CD4-positive, alpha-beta memory T cell (primary cell): Measurements from ENCODE around the gene PRUNE2. TPM values are rescaled to one million over a fixed set of nuclear protein-coding genes. Genes with fewer than 3 reads are reported as not detected.

Experiments
- CTCF ChIA-PET: fragments of 350-600 bp; sonication (Branson Sonifier 250); formaldehyde crosslinking; loops from one replicate; lab custom pipeline; 2021; ENCODE audit warnings: inconsistent platforms; ENCODE audit not compliant: partially characterized antibody; lab: Charles Lee
- POLR2A ChIA-PET: fragments of 350-600 bp; sonication (Branson Sonifier 250); formaldehyde crosslinking; loops from one replicate; lab custom pipeline; 2021; ENCODE audit not compliant: partially characterized antibody; lab: Charles Lee
- DNase-seq, 5 donors: peaks; one replicate each; pipeline versions ENCODE4 v3.0.0 to v3.0.0-alpha.2; 2020 to 2022; ENCODE audit warnings: mixed read lengths in 1 of 5
- H3K27ac ChIP-seq: one replicate; pipeline ENCODE4 v1.7.0; 2013; ENCODE audit warnings: low read depth, low read length
- H3K27me3 ChIP-seq: 2 replicates; pipeline ENCODE4 v1.7.0; 2013; ENCODE audit warnings: mild to moderate bottlenecking, low read length, moderate library complexity; ENCODE audit not compliant: insufficient read depth
- H3K36me3 ChIP-seq: 2 replicates; pipeline ENCODE4 v1.7.0; 2013; ENCODE audit warnings: mild to moderate bottlenecking, low read length, moderate library complexity; ENCODE audit not compliant: insufficient read depth
- H3K4me1 ChIP-seq: 2 replicates; pipeline ENCODE4 v1.7.0; 2013; ENCODE audit warnings: mild to moderate bottlenecking, low read length, moderate library complexity; ENCODE audit not compliant: insufficient read depth
- H3K4me3 ChIP-seq, 2 donors: one replicate each; pipeline ENCODE4 v1.7.0; 2013; ENCODE audit warnings: low read length in 2 of 2, mild to moderate bottlenecking in 1 of 2
- H3K9me3 ChIP-seq, 2 donors: one replicate each; pipeline ENCODE4 v1.7.0; 2013; ENCODE audit warnings: low read length in 2 of 2, control low read depth in 1 of 2; ENCODE audit not compliant: control insufficient read depth in 1 of 2
- H3K27ac Mint-ChIP-seq, 7 donors: one replicate each; pipeline ENCODE4 v1.8.0; 2020 to 2021; ENCODE audit warnings: mixed read lengths in 7 of 7, mild to moderate bottlenecking in 6 of 7, inconsistent platforms in 3 of 7, moderate library complexity in 3 of 7
- H3K27me3 Mint-ChIP-seq, 2 donors: one replicate each; pipeline ENCODE4 v1.8.0; 2020 to 2021; ENCODE audit warnings: mixed read lengths in 2 of 2
- H3K36me3 Mint-ChIP-seq, 2 donors: one replicate each; pipeline ENCODE4 v1.8.0; 2020 to 2021; ENCODE audit warnings: mixed read lengths in 2 of 2, inconsistent platforms in 1 of 2, mild to moderate bottlenecking in 1 of 2
- H3K4me1 Mint-ChIP-seq, 4 donors: one replicate each; pipeline ENCODE4 v1.8.0; 2020 to 2021; ENCODE audit warnings: mixed read lengths in 4 of 4, mild to moderate bottlenecking in 1 of 4
- H3K4me3 Mint-ChIP-seq, 8 donors: one replicate each; pipeline ENCODE4 v1.8.0; 2020 to 2021; ENCODE audit warnings: mixed read lengths in 8 of 8, mild to moderate bottlenecking in 7 of 8, moderate library complexity in 6 of 8, inconsistent platforms in 3 of 8
- H3K9me3 Mint-ChIP-seq, 8 donors: one replicate each; pipeline ENCODE4 v1.8.0; 2020 to 2021; ENCODE audit warnings: mixed read lengths in 8 of 8, mild to moderate bottlenecking in 5 of 8, inconsistent platforms in 3 of 8, moderate library complexity in 1 of 8
- intact Hi-C: fragments of 100-400 bp; cut with micrococcal nuclease; formaldehyde crosslinking; loops from one replicate; pipeline ENCODE4 v1.15.1; 2023
- polyA plus RNA-seq, 2 donors: library from polyadenylated mRNA; unstranded; fragments of 300-500 nt; fragmentation: Illumina TruSeq; gene quantifications; one replicate each; pipeline ENCODE4 v1.2.3, GENCODE V29; 2021
- total RNA-seq, 2 experiments: library from RNA; stranded (reverse); gene quantifications; one replicate each; pipeline ENCODE4 v1.2.3, GENCODE V29; 2021

The PRUNE2 gene
- total and polyA plus RNA-seq, 4 experiments from 2014 or later, result 0.22 to 0.42 TPM; not detected in 2

- ChIA-PET CTCF (no interaction called here), POLR2A (no interaction called here)
- no peaks in the 10 kb centered on the region for H3K4me1 ChIP-seq
- H3K9me3 Mint-ChIP-seq, result peaks cover 0 to 2% (median 0%) of the 10 kb centered on the region in 8 donors
- DNase-seq, result no peak
- intact Hi-C loops, result no loop called here
- H3K4me3 ChIP-seq, result no peak overlapping the region
- H3K4me1 Mint-ChIP-seq, result no peaks in the 10 kb centered on the region
- no peaks in the 10 kb centered on the region for H3K9me3 ChIP-seq
- H3K36me3 Mint-ChIP-seq, result no peaks in the 10 kb centered on the region
- peaks cover 7 to 9% of the 10 kb centered on the region in 2 donors for H3K27me3 Mint-ChIP-seq
- H3K36me3 ChIP-seq, result no peaks in the 10 kb centered on the region
- no peak overlapping the region for H3K27ac Mint-ChIP-seq
- H3K27me3 ChIP-seq, result no peaks in the 10 kb centered on the region
- no peak overlapping the region for H3K27ac ChIP-seq
- H3K4me3 Mint-ChIP-seq, result no peak overlapping the region
These were observed 85.5 kb downstream of the PRUNE2 start for GRCh38 chr9:76820431-76820830.

GRCh38 chr9:76818271-76818670 is 87.6 kb downstream of the PRUNE2 start:
- Mint-ChIP-seq H3K4me1 (no peaks in the 10 kb centered on the region), H3K9me3 (no peaks in the 10 kb centered on the region), H3K27ac (no peak overlapping the region), H3K27me3 (peaks cover 11 to 14% of the 10 kb centered on the region in 2 donors), H3K36me3 (no peaks in the 10 kb centered on the region), H3K4me3 (no peak overlapping the region)
- Histone ChIP-seq H3K36me3 (no peaks in the 10 kb centered on the region), H3K27me3 (no peaks in the 10 kb centered on the region), H3K27ac (no peak overlapping the region), H3K9me3 (no peaks in the 10 kb centered on the region), H3K4me3 (no peak overlapping the region), H3K4me1 (no peaks in the 10 kb centered on the region)
- ChIA-PET POLR2A (no interaction called here), CTCF (no interaction called here)
- intact Hi-C loops, result no loop called here
- no peak for DNase-seq

- H3K36me3 Mint-ChIP-seq, result no peaks in the 10 kb centered on the region
- no peaks in the 10 kb centered on the region for H3K9me3 ChIP-seq
- no peaks in the 10 kb centered on the region for H3K27me3 ChIP-seq
- no peaks in the 10 kb centered on the region for H3K4me1 Mint-ChIP-seq
- no peak overlapping the region for H3K27ac ChIP-seq
- no peaks in the 10 kb centered on the region for H3K36me3 ChIP-seq
- no peaks in the 10 kb centered on the region for H3K9me3 Mint-ChIP-seq
- H3K4me3 ChIP-seq, result no peak overlapping the region
- peaks cover 11 to 14% of the 10 kb centered on the region in 2 donors for H3K27me3 Mint-ChIP-seq
- intact Hi-C loops, result no loop called here
- ChIA-PET CTCF (no interaction called here), POLR2A (no interaction called here)
- H3K4me3 Mint-ChIP-seq, result no peak overlapping the region
- no peak overlapping the region for H3K27ac Mint-ChIP-seq
- no peak for DNase-seq
- no peaks in the 10 kb centered on the region for H3K4me1 ChIP-seq
These were observed 88.4 kb downstream of the PRUNE2 start for GRCh38 chr9:76817489-76817888.

- H3K36me3 ChIP-seq, result no peaks in the 10 kb centered on the region
- H3K4me3 ChIP-seq, result no peak overlapping the region
- H3K27ac Mint-ChIP-seq, result no peak overlapping the region
- no peaks in the 10 kb centered on the region for H3K27me3 ChIP-seq
- H3K9me3 ChIP-seq, result no peaks in the 10 kb centered on the region
- DNase-seq, result no peak
- intact Hi-C loops, result no loop called here
- peaks cover 16 to 18% of the 10 kb centered on the region in 2 donors for H3K27me3 Mint-ChIP-seq
- no peaks in the 10 kb centered on the region for H3K4me1 Mint-ChIP-seq
- no peak overlapping the region for H3K27ac ChIP-seq
- H3K4me3 Mint-ChIP-seq, result no peak overlapping the region
- no peaks in the 10 kb centered on the region for H3K36me3 Mint-ChIP-seq
- H3K4me1 ChIP-seq, result no peaks in the 10 kb centered on the region
- CTCF ChIA-PET, result no interaction called here
- POLR2A ChIA-PET, result no interaction called here
- H3K9me3 Mint-ChIP-seq, result peaks cover 0 to 2% (median 0%) of the 10 kb centered on the region in 8 donors
These were observed 93.3 kb downstream of the PRUNE2 start for GRCh38 chr9:76812591-76812990.

DNA sequence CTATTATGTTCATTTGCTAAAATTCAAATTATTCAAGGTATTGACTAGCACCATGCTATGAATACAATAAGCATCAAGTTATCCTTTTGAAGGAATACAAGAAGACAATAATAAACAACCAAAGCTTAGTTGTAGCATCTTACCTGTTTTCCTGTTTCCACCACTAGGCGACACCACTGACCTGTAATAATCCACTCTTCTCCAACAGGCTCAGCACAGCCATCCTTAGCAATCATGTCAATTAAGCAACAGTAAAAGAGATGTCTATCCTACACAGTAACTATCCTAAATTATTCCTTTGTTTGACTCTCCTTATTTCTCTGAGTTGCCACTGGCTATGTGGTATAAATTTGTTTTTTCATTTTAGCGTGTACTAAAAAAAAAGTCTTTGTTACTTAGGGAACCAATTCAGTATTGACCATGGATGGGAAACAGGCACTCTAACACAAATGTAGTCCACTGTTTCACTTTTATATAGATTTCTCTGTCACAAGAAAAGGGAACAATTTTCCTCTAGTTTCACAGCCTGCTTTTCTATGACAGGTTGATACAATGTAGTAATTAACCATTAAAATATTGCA is 95.4 kb downstream of the PRUNE2 start:
- H3K4me3 Mint-ChIP-seq, result no peak overlapping the region
- H3K27ac ChIP-seq, result no peak overlapping the region

GRCh38 chr9:76808636-76809035 is 97.3 kb downstream of the PRUNE2 start:
- Histone ChIP-seq H3K27me3 (no peaks in the 10 kb centered on the region), H3K36me3 (no peaks in the 10 kb centered on the region), H3K4me1 (no peaks in the 10 kb centered on the region), H3K9me3 (no peaks in the 10 kb centered on the region), H3K4me3 (no peak overlapping the region), H3K27ac (no peak overlapping the region)
- CTCF ChIA-PET, result no interaction called here
- POLR2A ChIA-PET, result no interaction called here
- no peak for DNase-seq
- H3K36me3 Mint-ChIP-seq, result no peaks in the 10 kb centered on the region
- peaks cover 0 to 2% (median 0%) of the 10 kb centered on the region in 8 donors for H3K9me3 Mint-ChIP-seq
- peaks cover 8 to 14% of the 10 kb centered on the region in 2 donors for H3K27me3 Mint-ChIP-seq
- intact Hi-C loops, result no loop called here
- H3K4me1 Mint-ChIP-seq, result no peaks in the 10 kb centered on the region
- H3K27ac Mint-ChIP-seq, result no peak overlapping the region
- no peak overlapping the region for H3K4me3 Mint-ChIP-seq

More for the DNA sequence above, 95.4 kb downstream of the PRUNE2 start:
- Histone ChIP-seq H3K4me1 (no peaks in the 10 kb centered on the region), H3K36me3 (no peaks in the 10 kb centered on the region), H3K27me3 (no peaks in the 10 kb centered on the region), H3K4me3 (no peak overlapping the region), H3K9me3 (no peaks in the 10 kb centered on the region)
- Mint-ChIP-seq H3K27ac (no peak overlapping the region), H3K9me3 (peaks cover 0 to 2% (median 0%) of the 10 kb centered on the region in 8 donors), H3K36me3 (no peaks in the 10 kb centered on the region), H3K4me1 (no peaks in the 10 kb centered on the region), H3K27me3 (peaks cover 15 to 17% of the 10 kb centered on the region in 2 donors)
- DNase-seq, result peak in 2 of 5 donors; percentile 0 to 2
- ChIA-PET CTCF (interaction anchor here (2.7 kb wide), 1 partner anchor 26 kb away, joined by 7 read pairs; no protein-coding TSS in a partner anchor), POLR2A (no interaction called here)
- intact Hi-C loops, result no loop called here

DNA sequence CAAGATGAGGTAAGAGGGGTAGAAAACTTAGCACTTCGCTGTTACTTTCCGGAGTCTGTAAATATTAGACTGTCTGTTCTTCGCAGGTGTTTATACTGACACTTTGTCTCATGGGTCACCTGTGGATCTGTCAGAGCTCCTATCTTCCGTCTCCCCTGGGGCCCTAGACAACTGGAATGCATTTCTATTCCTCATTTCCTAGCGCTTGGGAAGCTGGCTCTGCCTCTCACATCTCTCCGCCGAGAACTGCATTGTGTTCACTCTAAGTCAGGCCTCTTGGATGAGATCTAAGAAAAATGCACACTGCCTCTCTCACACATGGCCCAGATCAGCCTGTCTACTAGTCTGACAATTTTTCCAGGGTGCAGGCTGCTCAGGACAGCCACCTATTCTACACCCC is 102.2 kb downstream of the PRUNE2 start:
- DNase-seq, result no peak
- Histone ChIP-seq H3K9me3 (no peaks in the 10 kb centered on the region), H3K27me3 (no peaks in the 10 kb centered on the region), H3K27ac (no peak overlapping the region), H3K36me3 (no peaks in the 10 kb centered on the region), H3K4me3 (no peak overlapping the region), H3K4me1 (no peaks in the 10 kb centered on the region)
- H3K36me3 Mint-ChIP-seq, result no peaks in the 10 kb centered on the region
- peaks cover 7% of the 10 kb centered on the region in 2 donors for H3K27me3 Mint-ChIP-seq
- H3K9me3 Mint-ChIP-seq, result no peaks in the 10 kb centered on the region
- H3K4me1 Mint-ChIP-seq, result no peaks in the 10 kb centered on the region
- no peak overlapping the region for H3K27ac Mint-ChIP-seq
- ChIA-PET POLR2A (no interaction called here), CTCF (no interaction called here)
- intact Hi-C loops, result no loop called here
- H3K4me3 Mint-ChIP-seq, result no peak overlapping the region
